SU-DHL-6 (cell line): Measurements from ENCODE around the gene BCAR1.
"Not testable (repeated sequence)": the region's sequence is repeated elsewhere in the genome, so short reads cannot be mapped to it uniquely, and the experiment has no call there.

Experiments used
- H2AFZ ChIP-seq: fragments of 200-600 bp; sonication (generic); 2 replicates; pipeline ENCODE4 v1.6.1; 2014; ENCODE audit warnings: low read depth, mild to moderate bottlenecking, moderate library complexity, mixed read lengths, antibody characterized with exemption, low read length; ENCODE audit not compliant: severe bottlenecking
- H3F3A ChIP-seq: fragments of 200-600 bp; shearing (Covaris generic); 2 replicates; pipeline ENCODE4 v1.6.0; 2016; ENCODE audit warnings: antibody characterized with exemption, mild to moderate bottlenecking; ENCODE audit not compliant: insufficient read depth
- H3K27ac ChIP-seq: fragments of 200-600 bp; sonication (generic); 2 replicates; pipeline ENCODE4 v1.5.1; 2016; ENCODE audit warnings: low read depth, mild to moderate bottlenecking, low read length, moderate library complexity, mixed read lengths
- H3K27me3 ChIP-seq: fragments of 200-600 bp; sonication (generic), shearing (Covaris generic); 2 replicates; pipeline ENCODE4 v1.6.0; 2014; ENCODE audit warnings: mild to moderate bottlenecking, low read length
- H3K36me3 ChIP-seq: fragments of 200-600 bp; sonication (generic); 2 replicates; pipeline ENCODE4 v1.6.1; 2014; ENCODE audit warnings: mild to moderate bottlenecking, low read length, mixed read lengths
- H3K4me2 ChIP-seq: fragments of 300-600, 200-600 bp; shearing (Covaris generic), sonication (generic); 2 replicates; pipeline ENCODE4 v1.6.0; 2014; ENCODE audit warnings: low read length, low read depth, mild to moderate bottlenecking; ENCODE audit not compliant: poor library complexity, severe bottlenecking
- H3K4me3 ChIP-seq: fragments of 200-600 bp; sonication (generic); 2 replicates; pipeline ENCODE4 v1.5.1; 2014; ENCODE audit warnings: antibody characterized with exemption, low read length, mild to moderate bottlenecking, mixed read lengths; ENCODE audit not compliant: insufficient read depth, poor library complexity, severe bottlenecking
- H3K79me2 ChIP-seq: fragments of 200-600 bp; sonication (generic); 2 replicates; pipeline ENCODE4 v1.6.1; 2014; ENCODE audit warnings: mild to moderate bottlenecking, low read length, moderate library complexity; ENCODE audit not compliant: insufficient read depth
- H3K9ac ChIP-seq: fragments of 200-600 bp; sonication (generic); 2 replicates; pipeline ENCODE4 v1.7.0; 2014; ENCODE audit warnings: mild to moderate bottlenecking, low read length
- H3K9me2 ChIP-seq: fragments of 200-600 bp; sonication (generic); replicated peaks from 2 replicates; pipeline ENCODE4 v1.6.1; 2014; ENCODE audit warnings: low read length; ENCODE audit not compliant: insufficient read depth
- H3K9me3 ChIP-seq: fragments of 200-600 bp; sonication (generic); 2 replicates; pipeline ENCODE4 v1.6.1; 2014; ENCODE audit warnings: low read length, mixed read lengths; ENCODE audit not compliant: insufficient read depth
- H4K20me1 ChIP-seq: fragments of 200-600 bp; sonication (generic); 2 replicates; pipeline ENCODE4 v1.6.1; 2014; ENCODE audit warnings: low read depth, mild to moderate bottlenecking, antibody characterized with exemption, low read length, moderate library complexity, mixed read lengths
- EZH2phosphoT487 ChIP-seq: fragments of 200-600 bp; sonication (generic), shearing (Covaris generic); conservative IDR thresholded peaks from 2 replicates; pipeline ENCODE4 v1.6.1; 2018; ENCODE audit warnings: mild to moderate bottlenecking, antibody characterized with exemption, low read length, moderate library complexity, mixed read lengths
- TF ChIP-seq, protein P1 (sequence below): fragments of 200-600 bp; sonication (generic); IDR thresholded peaks from one replicate; pipeline ENCODE4 v1.5.1; 2017; ENCODE audit warnings: antibody characterized with exemption, mild to moderate bottlenecking, low read length, moderate library complexity; ENCODE audit not compliant: insufficient read depth, poor library complexity, severe bottlenecking

BCAR1 gene

GRCh38 chr16:75244844-75245758 is 6.3 kb downstream of the BCAR1 start:
- Histone ChIP-seq H3K9me2 (no peaks in the 10 kb centered on the region), H3K9ac (no peak overlapping the region), H4K20me1 (no peaks in the 10 kb centered on the region), H3F3A (no peaks in the 10 kb centered on the region), H3K4me2 (no peak overlapping the region), H3K27ac (no peak overlapping the region), H3K4me3 (no peak overlapping the region), H3K27me3 (no peaks in the 10 kb centered on the region), H3K79me2 (no peaks in the 10 kb centered on the region), H3K36me3 (no peaks in the 10 kb centered on the region), H2AFZ (no peak overlapping the region), H3K9me3 (no peaks in the 10 kb centered on the region)
- TF ChIP-seq, protein P1, sequence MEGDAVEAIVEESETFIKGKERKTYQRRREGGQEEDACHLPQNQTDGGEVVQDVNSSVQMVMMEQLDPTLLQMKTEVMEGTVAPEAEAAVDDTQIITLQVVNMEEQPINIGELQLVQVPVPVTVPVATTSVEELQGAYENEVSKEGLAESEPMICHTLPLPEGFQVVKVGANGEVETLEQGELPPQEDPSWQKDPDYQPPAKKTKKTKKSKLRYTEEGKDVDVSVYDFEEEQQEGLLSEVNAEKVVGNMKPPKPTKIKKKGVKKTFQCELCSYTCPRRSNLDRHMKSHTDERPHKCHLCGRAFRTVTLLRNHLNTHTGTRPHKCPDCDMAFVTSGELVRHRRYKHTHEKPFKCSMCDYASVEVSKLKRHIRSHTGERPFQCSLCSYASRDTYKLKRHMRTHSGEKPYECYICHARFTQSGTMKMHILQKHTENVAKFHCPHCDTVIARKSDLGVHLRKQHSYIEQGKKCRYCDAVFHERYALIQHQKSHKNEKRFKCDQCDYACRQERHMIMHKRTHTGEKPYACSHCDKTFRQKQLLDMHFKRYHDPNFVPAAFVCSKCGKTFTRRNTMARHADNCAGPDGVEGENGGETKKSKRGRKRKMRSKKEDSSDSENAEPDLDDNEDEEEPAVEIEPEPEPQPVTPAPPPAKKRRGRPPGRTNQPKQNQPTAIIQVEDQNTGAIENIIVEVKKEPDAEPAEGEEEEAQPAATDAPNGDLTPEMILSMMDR, result no peak
- no peak for TF ChIP-seq EZH2phosphoT487

GRCh38 chr16:75244225-75244809 is 7.1 kb downstream of the BCAR1 start:
- TF ChIP-seq EZH2phosphoT487, result no peak
- TF ChIP-seq, protein P1, result no peak
- H3F3A ChIP-seq, result no peaks in the 10 kb centered on the region
- no peak overlapping the region for H3K4me3 ChIP-seq
- H4K20me1 ChIP-seq, result no peaks in the 10 kb centered on the region
- H2AFZ ChIP-seq, result no peak overlapping the region
- H3K36me3 ChIP-seq, result no peaks in the 10 kb centered on the region
- no peak overlapping the region for H3K27ac ChIP-seq
- no peaks in the 10 kb centered on the region for H3K79me2 ChIP-seq
- H3K4me2 ChIP-seq, result no peak overlapping the region
- H3K9me2 ChIP-seq, result no peaks in the 10 kb centered on the region
- H3K9ac ChIP-seq, result no peak overlapping the region
- H3K27me3 ChIP-seq, result no peaks in the 10 kb centered on the region
- no peaks in the 10 kb centered on the region for H3K9me3 ChIP-seq

DNA sequence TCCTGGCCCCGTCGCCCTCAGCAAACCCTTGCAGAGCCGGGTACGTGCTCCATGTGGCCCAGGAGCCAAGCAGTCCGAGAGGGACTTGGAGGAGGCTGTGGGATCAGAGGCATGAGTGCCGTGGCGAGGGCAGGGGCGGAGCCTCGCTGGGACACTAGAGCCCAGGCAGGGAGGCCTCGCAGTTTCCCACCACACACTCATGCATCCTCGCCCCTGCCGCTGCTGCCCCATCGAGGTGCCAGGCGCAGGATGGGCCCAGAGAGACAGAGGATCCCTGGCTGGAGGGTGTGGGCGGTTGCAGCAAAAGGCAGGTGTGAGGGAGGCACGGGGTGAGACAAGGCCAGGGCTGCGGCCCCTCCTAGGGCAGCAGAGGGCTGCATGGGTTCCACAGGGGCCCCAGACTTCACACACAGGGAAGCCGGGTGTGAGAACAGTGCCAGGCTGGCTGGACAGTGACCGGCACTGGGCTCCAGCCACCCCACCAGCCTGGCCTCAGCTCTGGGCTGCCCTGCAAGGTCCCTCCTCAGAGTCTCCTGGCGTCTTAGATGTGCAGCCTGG is 7.7 kb downstream of the BCAR1 start:
- TF ChIP-seq, protein P1, result no peak
- TF ChIP-seq EZH2phosphoT487, result no peak
- Histone ChIP-seq H3K27ac (no peak overlapping the region), H3K27me3 (no peaks in the 10 kb centered on the region), H3F3A (no peaks in the 10 kb centered on the region), H3K4me2 (no peak overlapping the region), H4K20me1 (no peaks in the 10 kb centered on the region), H3K9me2 (no peaks in the 10 kb centered on the region), H2AFZ (no peak overlapping the region), H3K79me2 (no peaks in the 10 kb centered on the region), H3K9me3 (no peaks in the 10 kb centered on the region), H3K4me3 (no peak overlapping the region), H3K9ac (no peak overlapping the region), H3K36me3 (no peaks in the 10 kb centered on the region)

- H3K4me2 ChIP-seq, H2AFZ ChIP-seq, H3K9me2 ChIP-seq, H3K36me3 ChIP-seq, H3K9ac ChIP-seq, H3K79me2 ChIP-seq, H4K20me1 ChIP-seq, H3F3A ChIP-seq, H3K27me3 ChIP-seq, H3K4me3 ChIP-seq, H3K27ac ChIP-seq, H3K9me3 ChIP-seq: not testable (repeated sequence)
Observed at GRCh38 chr16:75242436-75243078, 8.9 kb downstream of the BCAR1 start.
